Astrocyte of the cerebellum (primary cell): ENCODE data around the gene CNNM4.
"Not testable (repeated sequence)": the region's sequence is repeated elsewhere in the genome, so short reads cannot be mapped to it uniquely, and the experiment has no call there.

ENCODE experiments used
- DNase-seq: peaks from one replicate; pipeline ENCODE4 v3.0.0-alpha.2; 2011; ENCODE audit warnings: low read depth
- H3K4me3 ChIP-seq: 2 replicates; pipeline ENCODE4 v1.5.1; 2011; ENCODE audit warnings: mild to moderate bottlenecking, low read depth, low read length, moderate library complexity
- CTCF ChIP-seq: IDR thresholded peaks from 2 replicates; pipeline ENCODE4 v1.5.1; 2012; ENCODE audit warnings: low read length, low read depth, moderate library complexity, mild to moderate bottlenecking; ENCODE audit errors: missing control alignments
- in situ Hi-C: cut with HindIII; loops from 2 replicates; pipeline ENCODE4 v1.10.0; 2017; ENCODE audit warnings: low sequenced_read_pairs

CNNM4 gene

DNA sequence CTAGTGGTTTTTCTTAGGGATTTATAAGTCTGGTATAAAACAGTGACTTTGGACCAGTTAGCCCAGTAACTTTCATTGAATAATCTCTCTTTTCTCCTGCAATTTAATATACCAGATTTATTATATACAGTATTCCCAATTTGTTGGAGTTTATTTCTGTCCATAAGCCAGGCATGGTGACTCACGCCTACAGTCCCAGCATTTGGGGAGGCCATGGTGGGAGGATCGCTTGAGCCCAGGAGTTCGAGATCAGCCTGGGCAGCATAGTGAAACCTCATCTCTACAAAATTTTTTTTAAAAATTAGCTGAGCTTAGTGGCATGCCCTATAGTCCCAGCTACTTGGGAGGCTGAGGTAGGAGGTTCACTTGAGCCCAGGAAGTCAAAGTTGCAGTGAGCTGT is 26.7 kb downstream of the CNNM4 start:
- no peak for DNase-seq
- TF ChIP-seq CTCF = no peak
- in situ Hi-C loops = no loop called here
- no peak overlapping the region for H3K4me3 ChIP-seq

GRCh38 chr2:96788442-96789244 is 27.9 kb downstream of the CNNM4 start:
- DNase-seq = peak; percentile 2
- TF ChIP-seq CTCF = no peak
- in situ Hi-C loops = no loop called here
- no peak overlapping the region for H3K4me3 ChIP-seq

GRCh38 chr2:96789245-96789617 is 28.5 kb downstream of the CNNM4 start:
- no peak overlapping the region for H3K4me3 ChIP-seq
- DNase-seq = no peak
- in situ Hi-C loops = no loop called here
- TF ChIP-seq CTCF = no peak

- in situ Hi-C loops = no loop called here
- no peak overlapping the region for H3K4me3 ChIP-seq
- no peak for TF ChIP-seq CTCF
- no peak for DNase-seq
Measured at GRCh38 chr2:96792772-96793749, 32.4 kb downstream of the CNNM4 start.

- in situ Hi-C loops = no loop called here
- no peak for TF ChIP-seq CTCF
- no peak overlapping the region for H3K4me3 ChIP-seq
- no peak for DNase-seq
Measured at GRCh38 chr2:96795076-96795475, 34.4 kb downstream of the CNNM4 start.

DNA sequence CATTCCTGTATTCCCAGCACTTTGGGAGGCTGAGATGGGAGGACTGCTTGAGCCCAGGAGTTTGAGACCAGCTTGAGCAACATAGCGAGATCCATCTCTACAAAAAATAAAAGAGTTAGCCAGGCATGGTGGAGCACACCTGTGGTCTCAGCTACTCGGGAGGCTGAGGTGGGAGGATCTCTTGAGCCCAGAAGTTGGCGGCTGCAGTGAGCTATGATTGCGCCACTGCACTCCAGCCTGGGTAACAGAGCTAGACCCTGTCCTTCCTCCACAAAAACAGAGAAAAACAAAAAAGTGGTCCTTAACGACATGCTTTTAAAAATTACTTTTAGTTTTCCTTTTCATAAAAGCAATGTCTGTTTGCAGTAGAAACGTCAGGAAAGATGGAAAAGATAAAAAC is 35.8 kb downstream of the CNNM4 start:
- in situ Hi-C loops, DNase-seq: not testable (repeated sequence)

DNA sequence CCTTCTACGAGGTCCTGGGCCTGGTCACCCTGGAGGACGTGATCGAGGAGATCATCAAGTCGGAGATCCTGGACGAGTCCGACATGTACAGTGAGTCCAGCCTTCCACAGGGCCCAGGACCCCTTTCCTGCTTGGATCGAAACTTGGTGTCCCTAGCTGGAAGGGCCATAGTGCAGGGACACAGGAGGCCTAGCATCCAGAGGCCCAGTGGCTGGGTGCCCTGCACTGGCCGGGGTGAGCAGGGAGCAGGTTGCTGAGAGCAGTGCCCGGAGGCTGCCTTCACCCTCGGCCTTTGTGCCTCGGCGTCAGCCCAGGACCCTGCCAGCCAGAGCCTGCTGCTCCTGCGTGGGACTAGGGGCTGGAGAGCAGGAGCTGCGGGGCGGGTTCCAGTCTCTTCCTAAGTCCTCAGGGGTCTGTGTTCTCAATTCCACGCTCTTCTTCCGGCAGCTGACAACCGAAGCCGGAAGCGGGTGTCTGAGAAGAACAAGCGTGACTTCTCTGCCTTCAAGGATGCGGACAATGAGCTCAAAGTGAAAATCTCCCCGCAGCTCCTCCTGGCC is 36.4 kb downstream of the CNNM4 start:
- TF ChIP-seq CTCF = no peak
- no peak overlapping the region for H3K4me3 ChIP-seq
- in situ Hi-C loops = no loop called here
- no peak for DNase-seq

More for the DNA sequence above, 35.8 kb downstream of the CNNM4 start:
- not testable (repeated sequence) for H3K4me3 ChIP-seq
